Measurements from ENCODE around the gene AP1M2. TPM values are rescaled to one million over a fixed set of nuclear protein-coding genes. Genes with fewer than 3 reads are reported as not detected.

Gene AP1M2
- total RNA-seq, 4 donors from 2014 or later, result 24.8 to 67.0 (median 57.1) TPM

GRCh38 chr19:10625762-10626138 lies 38.6 kb upstream of the AP1M2 start:
- peak overlapping the region; percentile 68 to 89 (median 84) for H3K4me3 ChIP-seq
- no peaks in the 10 kb centered on the region for H3K9me3 ChIP-seq
- H3K4me1 ChIP-seq, result peaks cover 11 to 63% (median 30%) of the 10 kb centered on the region in 3 donors
- H3K27ac ChIP-seq, result peak overlapping the region; percentile 89 to 97 (median 94)
- intact Hi-C loops (cut with DNase I), result no loop called here
- no peak for DNase-seq
- 25 to 38% methylated on average over 7 to 10 of the region's 10 CpGs for WGBS, 2 donors
- TF ChIP-seq CTCF (IDR thresholded peaks at IDR 0.05), result no peak
- TF ChIP-seq POLR2A (IDR thresholded peaks at IDR 0.05), result no peak
- no peaks in the 10 kb centered on the region for H3K27me3 ChIP-seq
- H3K36me3 ChIP-seq, result peaks cover 4 to 38% (median 4%) of the 10 kb centered on the region in 3 donors

- no peaks in the 10 kb centered on the region for H3K9me3 ChIP-seq
- WGBS, 2 donors, result 0 to 19% methylated on average over 1 to 2 of the region's 53 CpGs
- H3K36me3 ChIP-seq, result peaks cover 4 to 32% (median 4%) of the 10 kb centered on the region in 3 donors
- H3K4me1 ChIP-seq, result peaks cover 11 to 63% (median 30%) of the 10 kb centered on the region in 3 donors
- no peaks in the 10 kb centered on the region for H3K27me3 ChIP-seq
- peak within 1 kb of the TSS; percentile 68 to 89 (median 84) for H3K4me3 ChIP-seq
- TF ChIP-seq CTCF (IDR thresholded peaks at IDR 0.05), result peak in 2 of 6 experiments; percentile 8 to 11
- TF ChIP-seq POLR2A (IDR thresholded peaks at IDR 0.05), result peak in 2 of 4 donors; percentile 7 to 67
- H3K27ac ChIP-seq, result peak within 1 kb of the TSS; percentile 89 to 97 (median 94)
- DNase-seq, result no peak
- intact Hi-C loops (cut with DNase I), result no loop called here
These were observed 38.1 kb upstream of the AP1M2 start, which contains the start of gene SLC44A2 for GRCh38 chr19:10625003-10625761. TSS of gene SLC44A2 (plus strand) at chr19:10625553. CDS start at chr19:10625634, 81 bp downstream.

- peaks cover 11 to 63% (median 30%) of the 10 kb centered on the region in 3 donors for H3K4me1 ChIP-seq
- no peaks in the 10 kb centered on the region for H3K9me3 ChIP-seq
- peaks cover 4 to 26% (median 4%) of the 10 kb centered on the region in 3 donors for H3K36me3 ChIP-seq
- WGBS, 2 donors, result 43 to 63% methylated on average over 3 to 6 of the region's 6 CpGs
- intact Hi-C loops (cut with DNase I), result no loop called here
- TF ChIP-seq POLR2A (IDR thresholded peaks at IDR 0.05) (no peak), CTCF (IDR thresholded peaks at IDR 0.05) (no peak)
- no peak overlapping the region for H3K4me3 ChIP-seq
- peak overlapping the region; percentile 7 to 97 (median 94) for H3K27ac ChIP-seq
- H3K27me3 ChIP-seq, result no peaks in the 10 kb centered on the region
- no peak for DNase-seq
These were observed 37.5 kb upstream of the AP1M2 start for GRCh38 chr19:10624585-10624984.

GRCh38 chr19:10621966-10622365 lies 34.9 kb upstream of the AP1M2 start:
- H3K27me3 ChIP-seq, result no peaks in the 10 kb centered on the region
- H3K36me3 ChIP-seq, result peaks cover 0 to under 1% (median 0%) of the 10 kb centered on the region in 3 donors
- no peak for DNase-seq
- no peaks in the 10 kb centered on the region for H3K9me3 ChIP-seq
- intact Hi-C loops (cut with DNase I), result no loop called here
- WGBS, 2 donors, result 91 to 98% methylated on average over 5 to 6 of the region's 8 CpGs
- H3K27ac ChIP-seq, result no peak overlapping the region
- TF ChIP-seq POLR2A (IDR thresholded peaks at IDR 0.05), result no peak
- TF ChIP-seq CTCF (IDR thresholded peaks at IDR 0.05), result no peak
- H3K4me1 ChIP-seq, result peaks cover 11 to 61% (median 39%) of the 10 kb centered on the region in 3 donors
- H3K4me3 ChIP-seq, result no peak overlapping the region

- intact Hi-C loops (cut with DNase I), result no loop called here
- H3K4me1 ChIP-seq, result peaks cover 11 to 61% (median 30%) of the 10 kb centered on the region in 3 donors
- no peak overlapping the region for H3K27ac ChIP-seq
- no peak for DNase-seq
- WGBS, 2 donors, result 94 to 95% methylated on average over 4 of the region's 4 CpGs
- no peak overlapping the region for H3K4me3 ChIP-seq
- no peaks in the 10 kb centered on the region for H3K9me3 ChIP-seq
- no peaks in the 10 kb centered on the region for H3K27me3 ChIP-seq
- no peak for TF ChIP-seq POLR2A (IDR thresholded peaks at IDR 0.05)
- TF ChIP-seq CTCF (IDR thresholded peaks at IDR 0.05), result no peak
- no peaks in the 10 kb centered on the region for H3K36me3 ChIP-seq
These were observed 33.7 kb upstream of the AP1M2 start for GRCh38 chr19:10620786-10621185.

Data from esophagus squamous epithelium (tissue), 5 donors.